ENCODE data around the gene THSD8.
A peak's percentile ranks its signal among the peaks of the same experiment; 100 is the strongest.

THSD8 gene

GRCh38 chr19:12784871-12785430 lies 16.9 kb upstream of the THSD8 start:
- Histone ChIP-seq H3K4me3 (no peak overlapping the region), H3K4me1 (peaks cover 15% of the 10 kb centered on the region)
- in situ Hi-C loops (cut with MboI; ENCODE audit: low sequenced_read_pairs): no loop called here

GRCh38 chr19:12785431-12786031 lies 16.3 kb upstream of the THSD8 start:
- H3K4me1 ChIP-seq: peaks cover 19% of the 10 kb centered on the region
- in situ Hi-C loops (cut with MboI; ENCODE audit: low sequenced_read_pairs): no loop called here
- no peak overlapping the region for H3K4me3 ChIP-seq
- H3K27me3 ChIP-seq (ENCODE audit: low read depth): no peaks in the 10 kb centered on the region
- DNase-seq (ENCODE audit: low spot score in 2 of 2): no peak
- no peaks in the 10 kb centered on the region for H3K36me3 ChIP-seq (replicated peaks)
- no peaks in the 10 kb centered on the region for H3K9me3 ChIP-seq

More at GRCh38 chr19:12784871-12785430, 16.9 kb upstream of the THSD8 start:
- DNase-seq (ENCODE audit: low spot score in 2 of 2): no peak
- Histone ChIP-seq H3K27me3 (ENCODE audit: low read depth) (no peaks in the 10 kb centered on the region), H3K9me3 (no peaks in the 10 kb centered on the region), H3K36me3 (replicated peaks) (no peaks in the 10 kb centered on the region)

GRCh38 chr19:12786141-12786870 lies 15.6 kb upstream of the THSD8 start:
- Histone ChIP-seq H3K4me1 (peaks cover 25% of the 10 kb centered on the region), H3K9me3 (no peaks in the 10 kb centered on the region), H3K27me3 (ENCODE audit: low read depth) (no peaks in the 10 kb centered on the region), H3K4me3 (no peak overlapping the region), H3K36me3 (replicated peaks) (no peaks in the 10 kb centered on the region)
- DNase-seq (ENCODE audit: low spot score in 2 of 2): no peak
- in situ Hi-C loops (cut with MboI; ENCODE audit: low sequenced_read_pairs): no loop called here

DNA sequence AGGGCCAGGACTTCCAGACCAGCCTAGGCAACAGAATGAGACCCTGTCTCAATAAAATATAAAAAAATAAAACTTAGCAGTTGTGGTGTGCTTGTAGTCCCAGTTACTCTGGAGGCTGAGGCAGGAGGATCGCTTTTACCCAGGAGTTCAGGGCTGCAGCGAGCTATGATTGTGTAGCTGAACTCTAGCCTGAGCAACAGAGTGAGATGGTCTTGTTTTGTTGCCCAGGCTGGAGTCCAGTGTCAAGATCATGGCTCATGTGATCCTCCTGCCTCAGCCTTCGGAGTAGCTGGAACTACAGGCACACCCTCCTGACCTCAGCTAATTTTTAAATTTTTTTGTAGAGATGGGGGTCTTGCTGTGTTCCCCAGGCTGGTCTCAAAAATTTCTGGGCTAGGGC lies 14.9 kb upstream of the THSD8 start:
- H3K27me3 ChIP-seq (ENCODE audit: low read depth): no peaks in the 10 kb centered on the region
- in situ Hi-C loops (cut with MboI; ENCODE audit: low sequenced_read_pairs): no loop called here
- no peak overlapping the region for H3K4me3 ChIP-seq
- no peak for DNase-seq (ENCODE audit: low spot score in 2 of 2)
- no peaks in the 10 kb centered on the region for H3K36me3 ChIP-seq (replicated peaks)
- H3K4me1 ChIP-seq: peaks cover 25% of the 10 kb centered on the region
- no peaks in the 10 kb centered on the region for H3K9me3 ChIP-seq

- no peak overlapping the region for H3K4me3 ChIP-seq
- no peaks in the 10 kb centered on the region for H3K9me3 ChIP-seq
- in situ Hi-C loops (cut with MboI; ENCODE audit: low sequenced_read_pairs): no loop called here
- peaks cover 25% of the 10 kb centered on the region for H3K4me1 ChIP-seq
- no peak for DNase-seq (ENCODE audit: low spot score in 2 of 2)
- H3K27me3 ChIP-seq (ENCODE audit: low read depth): no peaks in the 10 kb centered on the region
- H3K36me3 ChIP-seq (replicated peaks): no peaks in the 10 kb centered on the region
Observed at GRCh38 chr19:12787458-12787857, 14.4 kb upstream of the THSD8 start.

DNA sequence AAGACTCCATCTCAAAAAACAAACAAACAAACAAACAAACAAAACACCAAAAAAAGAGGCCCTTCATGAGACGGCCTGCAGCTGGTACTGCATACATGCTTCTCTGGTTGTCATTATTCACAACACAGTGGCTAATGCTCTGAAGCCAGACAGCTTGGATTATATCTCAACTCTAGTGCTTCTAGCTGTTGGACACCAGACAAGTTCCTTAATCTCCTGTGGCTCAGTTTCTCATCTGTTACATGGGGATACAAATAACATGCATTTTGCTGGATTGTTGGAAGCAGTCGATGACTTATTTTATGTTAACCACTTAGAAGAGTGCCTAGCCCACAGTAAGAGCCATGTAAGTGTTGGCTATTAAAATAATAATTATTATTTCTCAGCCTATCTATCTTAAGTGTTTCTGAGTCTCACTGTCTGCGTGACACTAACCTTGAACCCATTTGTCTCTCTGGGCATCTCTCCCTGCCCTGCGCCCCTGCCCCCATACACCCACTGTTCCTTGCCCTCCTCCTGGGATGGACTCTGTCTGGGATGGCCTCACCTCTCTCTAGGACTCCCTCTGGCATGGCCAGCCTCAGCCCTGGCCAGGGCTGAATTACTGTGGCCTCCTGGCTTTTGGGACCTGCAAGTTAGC lies 13.7 kb upstream of the THSD8 start:
- Histone ChIP-seq H3K4me1 (peaks cover 20% of the 10 kb centered on the region), H3K36me3 (replicated peaks) (no peaks in the 10 kb centered on the region; the same call in 1 of the 2 replicates), H3K9me3 (no peaks in the 10 kb centered on the region), H3K27me3 (ENCODE audit: low read depth) (no peaks in the 10 kb centered on the region), H3K4me3 (no peak overlapping the region)
- in situ Hi-C loops (cut with MboI; ENCODE audit: low sequenced_read_pairs): no loop called here
- DNase-seq (ENCODE audit: low spot score in 2 of 2): no peak

DNA sequence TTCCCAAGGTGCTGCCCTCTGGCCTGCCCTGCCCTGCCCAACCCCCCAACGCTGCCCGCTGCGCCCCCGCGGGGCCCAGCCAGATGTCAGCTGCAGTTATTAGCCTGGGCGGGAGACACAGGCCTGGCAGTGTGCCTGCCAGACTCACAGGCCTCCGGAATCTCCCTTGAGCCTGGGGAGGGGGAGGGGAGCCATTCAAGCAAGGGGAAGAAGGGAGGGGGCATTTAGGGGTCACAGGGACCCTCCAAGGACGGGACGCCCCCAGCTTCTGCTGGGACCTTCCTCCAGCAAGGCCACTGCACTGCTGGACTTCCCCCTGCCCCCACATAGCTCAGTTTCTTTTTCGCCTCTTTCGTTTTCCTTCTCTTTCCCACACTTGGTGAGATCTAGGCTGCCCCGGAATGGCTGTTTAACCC lies 13.2 kb upstream of the THSD8 start:
- Histone ChIP-seq H3K4me3 (no peak overlapping the region), H3K27me3 (ENCODE audit: low read depth) (no peaks in the 10 kb centered on the region), H3K4me1 (peaks cover 17% of the 10 kb centered on the region), H3K36me3 (replicated peaks) (no peaks in the 10 kb centered on the region; the same call in 1 of the 2 replicates), H3K9me3 (no peaks in the 10 kb centered on the region)
- DNase-seq (ENCODE audit: low spot score in 2 of 2): peak in 1 of 2 experiments; percentile 42
- in situ Hi-C loops (cut with MboI; ENCODE audit: low sequenced_read_pairs): no loop called here

- no peak for DNase-seq (ENCODE audit: low spot score in 2 of 2)
- Histone ChIP-seq H3K9me3 (no peaks in the 10 kb centered on the region), H3K4me3 (peak overlapping the region; percentile 59), H3K4me1 (peaks cover 21% of the 10 kb centered on the region), H3K36me3 (replicated peaks) (no peaks in the 10 kb centered on the region; the same call in 1 of the 2 replicates), H3K27me3 (ENCODE audit: low read depth) (no peaks in the 10 kb centered on the region)
- in situ Hi-C loops (cut with MboI; ENCODE audit: low sequenced_read_pairs): no loop called here
Observed at GRCh38 chr19:12789098-12789903, 12.6 kb upstream of the THSD8 start.

DNA sequence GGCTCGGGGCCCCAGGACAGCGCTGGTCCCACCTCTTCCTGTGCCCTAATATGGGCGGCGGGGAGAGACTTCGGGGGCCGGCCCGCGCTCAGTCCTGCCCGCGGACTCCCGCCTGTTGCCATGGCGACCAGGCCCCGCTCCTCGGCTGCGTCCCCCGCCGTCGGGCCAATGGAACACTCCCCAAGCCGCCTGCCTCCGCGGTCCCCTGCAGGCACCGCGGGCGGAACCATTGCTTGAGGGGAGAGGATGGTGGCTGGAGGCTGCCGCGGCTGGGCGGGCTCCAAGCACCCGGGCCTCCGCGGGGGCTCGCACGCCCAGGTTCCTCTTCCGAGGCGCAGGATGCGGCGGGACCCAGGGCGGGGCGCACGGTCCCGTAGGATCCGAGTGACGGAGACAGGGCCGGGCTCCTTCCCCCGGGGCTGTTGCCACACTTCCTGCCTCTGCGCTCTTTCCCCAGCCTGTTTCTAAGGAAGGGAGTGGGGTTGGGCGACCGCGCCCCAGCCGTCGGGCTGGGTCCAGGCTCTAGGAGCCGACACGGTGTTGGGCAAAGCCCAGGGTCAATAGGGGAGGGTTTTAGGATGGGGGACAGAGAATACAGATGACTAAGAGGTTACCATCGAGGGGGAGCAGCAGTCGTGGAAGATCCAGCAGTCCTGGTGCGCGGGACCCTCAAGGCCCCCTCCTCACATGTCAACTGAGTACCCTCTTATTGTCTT lies 11.8 kb upstream of the THSD8 start:
- Histone ChIP-seq H3K36me3 (replicated peaks) (no peaks in the 10 kb centered on the region; the same call in 1 of the 2 replicates), H3K4me1 (peaks cover 21% of the 10 kb centered on the region), H3K4me3 (peak overlapping the region; percentile 59), H3K9me3 (no peaks in the 10 kb centered on the region), H3K27me3 (ENCODE audit: low read depth) (no peaks in the 10 kb centered on the region)
- in situ Hi-C loops (cut with MboI; ENCODE audit: low sequenced_read_pairs): no loop called here
- peak; percentile 84 to 96 for DNase-seq (ENCODE audit: low spot score in 2 of 2)

GRCh38 chr19:12790628-12791344 lies 11.1 kb upstream of the THSD8 start:
- Histone ChIP-seq H3K9me3 (no peaks in the 10 kb centered on the region), H3K36me3 (replicated peaks) (no peaks in the 10 kb centered on the region; the same call in 1 of the 2 replicates), H3K4me3 (peak overlapping the region; percentile 59), H3K4me1 (peaks cover 21% of the 10 kb centered on the region), H3K27me3 (ENCODE audit: low read depth) (no peaks in the 10 kb centered on the region)
- in situ Hi-C loops (cut with MboI; ENCODE audit: low sequenced_read_pairs): no loop called here
- DNase-seq (ENCODE audit: low spot score in 2 of 2): no peak

DNA sequence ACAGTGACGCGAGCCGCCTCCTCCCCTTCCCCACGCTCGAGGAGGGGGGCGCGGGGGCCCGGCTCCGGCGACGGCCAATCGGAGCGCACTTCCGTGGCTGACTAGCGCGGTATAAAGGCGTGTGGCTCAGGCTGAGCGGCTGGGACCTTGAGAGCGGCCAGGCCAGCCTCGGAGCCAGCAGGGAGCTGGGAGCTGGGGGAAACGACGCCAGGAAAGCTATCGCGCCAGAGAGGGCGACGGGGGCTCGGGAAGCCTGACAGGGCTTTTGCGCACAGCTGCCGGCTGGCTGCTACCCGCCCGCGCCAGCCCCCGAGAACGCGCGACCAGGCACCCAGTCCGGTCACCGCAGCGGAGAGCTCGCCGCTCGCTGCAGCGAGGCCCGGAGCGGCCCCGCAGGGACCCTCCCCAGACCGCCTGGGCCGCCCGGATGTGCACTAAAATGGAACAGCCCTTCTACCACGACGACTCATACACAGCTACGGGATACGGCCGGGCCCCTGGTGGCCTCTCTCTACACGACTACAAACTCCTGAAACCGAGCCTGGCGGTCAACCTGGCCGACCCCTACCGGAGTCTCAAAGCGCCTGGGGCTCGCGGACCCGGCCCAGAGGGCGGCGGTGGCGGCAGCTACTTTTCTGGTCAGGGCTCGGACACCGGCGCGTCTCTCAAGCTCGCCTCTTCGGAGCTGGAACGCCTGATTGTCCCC lies 10.4 kb upstream of the THSD8 start, which contains the start of gene JUNB:
Gene JUNB, plus strand, starts transcription at position 142 of the 706 bp plus-strand sequence. Its CDS starts 286 bp downstream, at position 428.
- no peaks in the 10 kb centered on the region for H3K27me3 ChIP-seq (ENCODE audit: low read depth)
- H3K9me3 ChIP-seq: no peaks in the 10 kb centered on the region
- in situ Hi-C loops (cut with MboI; ENCODE audit: low sequenced_read_pairs): no loop called here
- H3K4me3 ChIP-seq: peak within 1 kb of the TSS; percentile 59
- H3K36me3 ChIP-seq (replicated peaks): peaks cover 1% of the 10 kb centered on the region
- peak; percentile 82 to 95 for DNase-seq (ENCODE audit: low spot score in 2 of 2)
- peaks cover 21% of the 10 kb centered on the region for H3K4me1 ChIP-seq

All from HAP-1 (cell line).